DOHH2 (cell line): ENCODE measurements around the gene TPRN.

ENCODE experiments used
- H3F3A ChIP-seq: fragments of 200-600 bp; sonication (generic), shearing (Covaris generic); 2 replicates; pipeline ENCODE4 v1.6.0; 2016; ENCODE audit warnings: antibody characterized with exemption, mild to moderate bottlenecking; ENCODE audit not compliant: control insufficient read depth, insufficient read depth
- H3K27ac ChIP-seq: fragments of 200-600 bp; sonication (generic); 2 replicates; pipeline ENCODE4 v1.5.1; 2014; ENCODE audit warnings: low read depth, mild to moderate bottlenecking, low read length, moderate library complexity
- H3K27me3 ChIP-seq: fragments of 200-600 bp; sonication (generic); 2 replicates; pipeline ENCODE4 v1.6.1; 2014; ENCODE audit warnings: mild to moderate bottlenecking, low read length, mixed read lengths; ENCODE audit not compliant: control insufficient read depth
- H3K36me3 ChIP-seq: fragments of 200-600 bp; sonication (generic); 2 replicates; pipeline ENCODE4 v1.6.1; 2014; ENCODE audit warnings: mild to moderate bottlenecking, low read length, moderate library complexity, mixed read lengths; ENCODE audit not compliant: control insufficient read depth
- H3K4me1 ChIP-seq: fragments of 200-600 bp; sonication (generic); 2 replicates; pipeline ENCODE4 v1.6.1; 2014; ENCODE audit warnings: mild to moderate bottlenecking, low read length, mixed read lengths; ENCODE audit not compliant: control insufficient read depth
- H3K4me2 ChIP-seq: fragments of 200-600 bp; sonication (generic); 2 replicates; pipeline ENCODE4 v1.6.0; 2014; ENCODE audit warnings: mild to moderate bottlenecking, low read length, moderate library complexity
- H3K4me3 ChIP-seq: fragments of 200-600 bp; sonication (generic); 2 replicates; pipeline ENCODE4 v1.5.1; 2014; ENCODE audit warnings: mild to moderate bottlenecking, low read length, mixed read lengths
- H3K79me2 ChIP-seq: fragments of 200-600 bp; sonication (generic); 2 replicates; pipeline ENCODE4 v1.6.1; 2014; ENCODE audit warnings: mild to moderate bottlenecking, low read length, mixed read lengths; ENCODE audit not compliant: control insufficient read depth
- H3K9me2 ChIP-seq: fragments of 200-600 bp; sonication (generic); replicated peaks from 2 replicates; pipeline ENCODE4 v1.6.1; 2014; ENCODE audit warnings: mild to moderate bottlenecking, low read length, mixed read lengths; ENCODE audit not compliant: control insufficient read depth
- H3K9me3 ChIP-seq: fragments of 200-600 bp; sonication (generic); 2 replicates; pipeline ENCODE4 v1.6.1; 2014; ENCODE audit warnings: antibody characterized with exemption, low read length, mixed read lengths; ENCODE audit not compliant: control insufficient read depth, insufficient read depth
- H4K20me1 ChIP-seq: fragments of 200-600 bp; sonication (generic); 2 replicates; pipeline ENCODE4 v1.6.0; 2014; ENCODE audit warnings: low read depth, mild to moderate bottlenecking, antibody characterized with exemption, low read length, moderate library complexity; ENCODE audit not compliant: control insufficient read depth, insufficient read depth
- EZH2phosphoT487 ChIP-seq: fragments of 200-600 bp; sonication (generic); IDR thresholded peaks from 2 replicates; pipeline ENCODE4 v1.6.1; 2017; ENCODE audit warnings: borderline replicate concordance, mild to moderate bottlenecking, antibody characterized with exemption, low read length, moderate library complexity, mixed read lengths
- TF ChIP-seq, protein P1 (sequence below): fragments of 200-600 bp; sonication (generic); IDR thresholded peaks from one replicate; pipeline ENCODE4 v1.5.1; 2014; ENCODE audit warnings: antibody characterized with exemption, mild to moderate bottlenecking, low read depth, low read length; ENCODE audit not compliant: poor library complexity, severe bottlenecking

Gene TPRN

DNA sequence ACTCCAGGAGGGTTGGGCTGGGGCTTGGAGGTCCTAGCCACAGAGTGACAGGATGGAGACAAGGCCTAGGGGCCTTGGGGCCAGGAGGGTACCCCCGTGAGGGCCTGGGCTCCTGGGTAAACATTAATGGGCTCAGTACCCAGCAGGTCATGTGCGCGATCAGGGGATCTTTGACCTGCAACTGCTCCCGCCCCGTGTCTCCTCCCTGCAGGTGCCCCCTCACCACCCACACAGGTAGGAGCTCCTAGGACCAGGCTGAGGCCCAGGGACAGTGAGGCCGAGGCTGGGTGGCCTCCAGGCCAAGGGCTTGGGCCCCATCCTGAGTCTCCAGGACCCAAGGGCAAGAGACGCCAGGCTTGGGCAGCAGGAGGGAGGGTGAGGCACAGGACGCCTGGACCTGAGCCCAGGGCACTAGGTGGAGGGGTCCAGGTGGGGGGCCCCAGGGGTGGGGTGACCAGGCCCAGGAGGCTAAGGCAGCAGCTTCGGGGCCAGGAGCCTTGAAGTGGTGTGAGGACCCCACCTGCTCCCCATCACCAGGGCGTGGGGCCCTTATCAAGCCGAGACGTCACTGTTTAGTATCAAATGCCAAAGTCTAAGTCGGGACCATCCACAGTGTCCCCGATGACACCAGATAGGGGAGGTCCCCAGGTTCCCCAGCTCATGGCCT, 30.3 kb upstream of the TPRN start, which contains the start of gene SLC34A3:
SLC34A3 (plus strand) TSS at position 197 of the 667 bp plus-strand sequence. CDS start 802 bp downstream, outside the sequence.
- Histone ChIP-seq H3K9me2 (no peaks in the 10 kb centered on the region), H3K79me2 (no peaks in the 10 kb centered on the region), H3K9me3 (no peaks in the 10 kb centered on the region), H3F3A (no peaks in the 10 kb centered on the region), H3K4me2 (no peak within 1 kb of the TSS), H4K20me1 (no peaks in the 10 kb centered on the region), H3K27ac (no peak within 1 kb of the TSS), H3K27me3 (peaks cover 13% of the 10 kb centered on the region), H3K36me3 (no peaks in the 10 kb centered on the region), H3K4me3 (no peak within 1 kb of the TSS), H3K4me1 (peaks cover 26% of the 10 kb centered on the region)
- TF ChIP-seq EZH2phosphoT487, result no peak
- TF ChIP-seq, protein P1, sequence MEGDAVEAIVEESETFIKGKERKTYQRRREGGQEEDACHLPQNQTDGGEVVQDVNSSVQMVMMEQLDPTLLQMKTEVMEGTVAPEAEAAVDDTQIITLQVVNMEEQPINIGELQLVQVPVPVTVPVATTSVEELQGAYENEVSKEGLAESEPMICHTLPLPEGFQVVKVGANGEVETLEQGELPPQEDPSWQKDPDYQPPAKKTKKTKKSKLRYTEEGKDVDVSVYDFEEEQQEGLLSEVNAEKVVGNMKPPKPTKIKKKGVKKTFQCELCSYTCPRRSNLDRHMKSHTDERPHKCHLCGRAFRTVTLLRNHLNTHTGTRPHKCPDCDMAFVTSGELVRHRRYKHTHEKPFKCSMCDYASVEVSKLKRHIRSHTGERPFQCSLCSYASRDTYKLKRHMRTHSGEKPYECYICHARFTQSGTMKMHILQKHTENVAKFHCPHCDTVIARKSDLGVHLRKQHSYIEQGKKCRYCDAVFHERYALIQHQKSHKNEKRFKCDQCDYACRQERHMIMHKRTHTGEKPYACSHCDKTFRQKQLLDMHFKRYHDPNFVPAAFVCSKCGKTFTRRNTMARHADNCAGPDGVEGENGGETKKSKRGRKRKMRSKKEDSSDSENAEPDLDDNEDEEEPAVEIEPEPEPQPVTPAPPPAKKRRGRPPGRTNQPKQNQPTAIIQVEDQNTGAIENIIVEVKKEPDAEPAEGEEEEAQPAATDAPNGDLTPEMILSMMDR, result no peak

DNA sequence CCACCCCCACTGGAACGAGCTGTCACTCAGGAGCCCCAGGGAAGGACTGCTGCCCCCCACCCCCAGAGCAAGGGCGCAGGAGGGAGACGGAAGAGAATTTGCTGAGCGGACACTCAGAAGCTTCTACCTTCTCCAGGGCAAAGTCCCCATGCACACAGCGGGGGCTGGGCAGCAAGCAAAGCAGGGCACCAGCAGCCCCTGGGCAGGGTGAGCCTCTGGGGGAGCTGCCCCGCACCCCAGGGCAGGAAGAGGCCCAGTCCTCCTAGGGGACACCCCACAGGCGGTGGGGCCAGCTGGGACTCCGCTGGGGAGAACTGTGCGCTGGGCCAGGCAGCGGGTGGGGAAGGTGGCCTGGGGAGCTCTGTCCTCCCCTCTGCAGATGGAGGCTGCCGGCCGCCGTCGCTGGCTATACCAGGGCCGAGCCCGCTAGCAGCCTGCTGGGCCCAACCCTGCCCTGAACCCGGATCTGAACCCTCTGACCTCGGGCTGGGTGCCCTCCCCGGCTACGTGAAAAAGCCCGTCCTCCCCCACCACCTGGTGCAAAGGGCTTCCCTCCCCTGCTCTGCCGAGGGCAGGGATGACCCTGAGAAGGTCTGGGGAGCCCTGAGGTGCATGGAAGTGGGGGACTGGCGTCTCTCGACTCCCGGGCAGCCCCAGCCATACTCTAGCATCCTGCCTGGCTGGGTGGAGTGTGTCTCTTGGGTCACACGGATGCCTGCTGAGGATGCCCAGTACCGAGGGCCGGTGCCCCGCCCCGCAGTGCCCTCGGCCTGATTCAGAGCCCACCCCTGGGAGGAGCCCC, 29.6 kb upstream of the TPRN start:
- Histone ChIP-seq H3K79me2 (no peaks in the 10 kb centered on the region), H4K20me1 (no peaks in the 10 kb centered on the region), H3K4me1 (peaks cover 23% of the 10 kb centered on the region), H3K36me3 (no peaks in the 10 kb centered on the region), H3K4me2 (no peak overlapping the region), H3K4me3 (no peak overlapping the region), H3K9me3 (no peaks in the 10 kb centered on the region), H3K27ac (no peak overlapping the region), H3F3A (no peaks in the 10 kb centered on the region), H3K27me3 (peaks cover 13% of the 10 kb centered on the region), H3K9me2 (no peaks in the 10 kb centered on the region)
- no peak for TF ChIP-seq EZH2phosphoT487
- TF ChIP-seq, protein P1, result no peak

DNA sequence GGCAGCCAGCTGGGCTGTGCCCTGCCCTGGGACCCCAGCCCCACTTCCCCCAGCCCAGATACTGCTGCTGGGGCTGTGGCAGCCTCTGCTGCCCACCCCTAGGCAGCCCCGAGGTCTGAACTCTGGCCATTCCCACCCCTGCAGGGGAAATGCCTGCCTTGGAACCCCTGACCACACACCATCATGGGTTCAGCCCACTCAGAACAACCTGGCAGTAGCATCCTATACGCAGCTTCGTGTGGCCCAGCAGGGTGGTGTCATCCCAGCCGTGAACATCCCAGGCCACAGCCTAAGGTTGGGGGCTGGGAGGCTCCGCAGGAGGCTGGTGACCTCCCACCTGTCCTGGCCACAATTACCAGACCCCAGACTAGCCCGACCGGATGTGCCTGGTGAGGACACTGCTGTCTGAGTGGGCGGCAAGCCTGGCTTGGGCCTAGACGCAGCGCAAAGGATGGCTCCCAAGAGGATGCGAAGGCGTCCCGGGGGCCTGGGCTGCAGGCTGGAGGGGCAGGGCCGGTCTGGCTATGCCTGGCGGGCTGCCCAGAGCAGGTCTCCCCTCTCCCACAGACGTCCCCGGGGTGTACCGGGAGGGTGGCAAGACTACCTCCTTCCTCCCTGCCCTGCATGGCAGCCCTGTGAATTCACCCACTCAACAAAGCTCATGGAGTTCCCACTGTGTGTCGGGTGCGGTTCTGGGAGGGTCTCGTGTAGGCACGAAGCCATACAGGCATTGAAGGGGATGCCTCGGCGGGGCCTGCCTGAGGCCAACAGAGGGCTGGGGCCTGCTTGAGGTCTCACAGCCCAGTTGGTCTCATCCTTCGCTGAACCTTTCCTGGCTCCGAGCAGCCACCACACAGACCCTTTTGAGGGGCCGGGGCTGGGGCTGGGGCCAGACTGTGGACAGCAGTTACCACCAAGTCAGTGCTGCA, 28.7 kb upstream of the TPRN start:
- H3K36me3 ChIP-seq, result no peaks in the 10 kb centered on the region
- TF ChIP-seq EZH2phosphoT487, result no peak
- TF ChIP-seq, protein P1, result no peak
- H3K27me3 ChIP-seq, result peaks cover 13% of the 10 kb centered on the region
- H3K4me3 ChIP-seq, result no peak overlapping the region
- peaks cover 23% of the 10 kb centered on the region for H3K4me1 ChIP-seq
- no peaks in the 10 kb centered on the region for H3K9me2 ChIP-seq
- no peak overlapping the region for H3K4me2 ChIP-seq
- no peaks in the 10 kb centered on the region for H4K20me1 ChIP-seq
- H3F3A ChIP-seq, result peaks cover 2% of the 10 kb centered on the region
- no peak overlapping the region for H3K27ac ChIP-seq
- H3K9me3 ChIP-seq, result no peaks in the 10 kb centered on the region
- no peaks in the 10 kb centered on the region for H3K79me2 ChIP-seq
